ENCODE measurements around the gene PODNL1.
"Not testable (repeated sequence)": the region's sequence is repeated elsewhere in the genome, so short reads cannot be mapped to it uniquely, and the experiment has no call there.

PODNL1 gene

GRCh38 chr19:13973479-13973878 lies 35.3 kb upstream of the PODNL1 start:
- DNase-seq: not testable (repeated sequence)

- DNase-seq: no peak
These were observed 34.3 kb upstream of the PODNL1 start for GRCh38 chr19:13972368-13973155.

- not testable (repeated sequence) for DNase-seq
These were observed 33.7 kb upstream of the PODNL1 start for GRCh38 chr19:13971868-13972267.

- no peak for DNase-seq
These were observed 31.7 kb upstream of the PODNL1 start for GRCh38 chr19:13969897-13970296.

GRCh38 chr19:13968999-13969398 lies 30.8 kb upstream of the PODNL1 start:
- DNase-seq: no peak

GRCh38 chr19:13968383-13968935 lies 30.2 kb upstream of the PODNL1 start:
- no peak for DNase-seq

- not testable (repeated sequence) for DNase-seq
These were observed 29.0 kb upstream of the PODNL1 start for GRCh38 chr19:13967206-13967605.

GRCh38 chr19:13966684-13967128 lies 28.5 kb upstream of the PODNL1 start:
- DNase-seq: no peak

- no peak for DNase-seq
These were observed 27.9 kb upstream of the PODNL1 start for GRCh38 chr19:13965926-13966683.

- no peak for DNase-seq
These were observed 27.2 kb upstream of the PODNL1 start for GRCh38 chr19:13965377-13965896.

- no peak for DNase-seq
These were observed 26.6 kb upstream of the PODNL1 start for GRCh38 chr19:13964776-13965175.

GRCh38 chr19:13963603-13964105 lies 25.4 kb upstream of the PODNL1 start:
- DNase-seq: no peak

GRCh38 chr19:13962699-13963602 lies 24.7 kb upstream of the PODNL1 start:
- DNase-seq: no peak

- DNase-seq: no peak
These were observed 23.8 kb upstream of the PODNL1 start for GRCh38 chr19:13961826-13962698.

GRCh38 chr19:13960863-13961784 lies 22.9 kb upstream of the PODNL1 start:
- DNase-seq: no peak

- no peak for DNase-seq
These were observed 22.0 kb upstream of the PODNL1 start for GRCh38 chr19:13959962-13960862.

- DNase-seq: no peak
These were observed 21.1 kb upstream of the PODNL1 start for GRCh38 chr19:13959141-13959961.

- DNase-seq: no peak
These were observed 19.8 kb upstream of the PODNL1 start for GRCh38 chr19:13958043-13958442.

All from NCI-H2171 treated with DMSO at 0.1 percent for 48 hours (cell line).